Osteoblast (primary cell): ENCODE measurements around the gene EIF2B2. TPM values are rescaled to one million over a fixed set of nuclear protein-coding genes. Genes with fewer than 3 reads are reported as not detected.
A peak's percentile ranks its signal among the peaks of the same experiment; 100 is the strongest.

ENCODE experiments used
- DNase-seq: peaks from one replicate; pipeline ENCODE4 v3.0.0; 2011; ENCODE audit warnings: low spot score, mixed read lengths; ENCODE audit not compliant: insufficient read length; ENCODE audit errors: missing footprints
- H2AFZ ChIP-seq: 2 replicates; pipeline ENCODE4 v1.6.0; 2011; ENCODE audit warnings: mild to moderate bottlenecking, low read length
- H3K27ac ChIP-seq: 2 replicates; pipeline ENCODE4 v1.5.1; 2011; ENCODE audit warnings: mild to moderate bottlenecking, low read depth, low read length, moderate library complexity
- H3K27me3 ChIP-seq: 2 replicates; pipeline ENCODE4 v1.6.0; 2012; ENCODE audit warnings: mild to moderate bottlenecking, control low read depth, inconsistent platforms, low read length, moderate library complexity; ENCODE audit not compliant: insufficient read depth
- H3K36me3 ChIP-seq: 2 replicates; pipeline ENCODE4 v1.5.1; 2011; ENCODE audit warnings: mild to moderate bottlenecking, low read length, control low read depth, moderate library complexity; ENCODE audit not compliant: insufficient read depth
- H3K4me1 ChIP-seq: 2 replicates; pipeline ENCODE4 v1.5.1; 2011; ENCODE audit warnings: mild to moderate bottlenecking, low read length, control low read depth, moderate library complexity; ENCODE audit not compliant: insufficient read depth
- H3K4me2 ChIP-seq: 2 replicates; pipeline ENCODE4 v1.6.0; 2011; ENCODE audit warnings: mild to moderate bottlenecking, low read length; ENCODE audit not compliant: insufficient read depth
- H3K4me3 ChIP-seq: fragments of 200-600 bp; sonication (generic); 3 replicates; pipeline ENCODE4 v1.5.1; 2012; ENCODE audit warnings: mild to moderate bottlenecking, low read length, inconsistent platforms; ENCODE audit not compliant: insufficient read depth
- H3K79me2 ChIP-seq: 2 replicates; pipeline ENCODE4 v1.6.0; 2012; ENCODE audit warnings: mild to moderate bottlenecking, low read length, control low read depth, inconsistent platforms; ENCODE audit not compliant: insufficient read depth
- H3K9me3 ChIP-seq: 2 replicates; pipeline ENCODE4 v1.5.1; 2011; ENCODE audit warnings: low read depth, low read length, control low read depth
- H4K20me1 ChIP-seq: 2 replicates; pipeline ENCODE4 v1.6.0; 2012; ENCODE audit warnings: mild to moderate bottlenecking, low read length, control low read depth; ENCODE audit not compliant: insufficient read depth
- CTCF ChIP-seq: IDR thresholded peaks from 2 replicates; pipeline ENCODE4 v1.5.1; 2011; ENCODE audit warnings: mild to moderate bottlenecking, low read depth, low read length, moderate library complexity; ENCODE audit errors: extremely low read depth
- total RNA-seq: library from RNA; depleted of rRNA; stranded (reverse); fragments of >200 nt; gene quantifications from 2 replicates; pipeline ENCODE4 v1.2.3, GENCODE V29; 2012

EIF2B2 gene
- total RNA-seq, 1 donor = 39.4 TPM

- DNase-seq = peak; percentile 74
- Histone ChIP-seq H3K36me3 (peaks cover 7% of the 10 kb centered on the region), H3K27me3 (no peaks in the 10 kb centered on the region), H3K27ac (no peak overlapping the region), H3K4me2 (peak overlapping the region; percentile 20), H3K9me3 (no peaks in the 10 kb centered on the region), H3K4me1 (peaks cover 38% of the 10 kb centered on the region), H4K20me1 (no peaks in the 10 kb centered on the region), H3K79me2 (peaks cover 25% of the 10 kb centered on the region), H3K4me3 (no peak overlapping the region), H2AFZ (no peak overlapping the region)
- no peak for TF ChIP-seq CTCF
Measured at GRCh38 chr14:75046899-75047298, 44.2 kb downstream of the EIF2B2 start.

DNA sequence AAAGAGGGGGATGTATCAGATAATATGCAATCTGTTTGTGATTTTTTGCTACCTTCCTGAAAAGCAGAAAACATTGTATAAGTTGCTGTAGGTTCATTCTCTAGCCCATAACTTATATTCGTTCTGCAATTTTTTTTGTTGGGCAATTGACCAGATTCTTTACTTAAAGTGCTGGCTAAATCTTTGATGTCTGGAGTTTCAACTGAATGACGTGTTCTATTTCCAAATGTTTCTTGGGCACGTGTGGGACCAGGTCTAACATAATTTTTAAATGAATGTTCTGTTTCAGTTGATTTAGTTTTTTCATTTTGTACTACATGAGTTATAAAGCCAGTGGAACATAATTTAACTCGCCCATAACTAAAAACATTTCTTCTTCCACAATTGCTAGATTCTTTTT lies 44.8 kb downstream of the EIF2B2 start:
- Histone ChIP-seq H3K36me3 (peaks cover under 1% of the 10 kb centered on the region), H3K4me2 (no peak overlapping the region), H3K79me2 (peaks cover 22% of the 10 kb centered on the region), H2AFZ (no peak overlapping the region), H3K27ac (no peak overlapping the region), H3K4me1 (peaks cover 38% of the 10 kb centered on the region), H4K20me1 (no peaks in the 10 kb centered on the region), H3K9me3 (no peaks in the 10 kb centered on the region), H3K4me3 (no peak overlapping the region), H3K27me3 (no peaks in the 10 kb centered on the region)
- no peak for TF ChIP-seq CTCF
- no peak for DNase-seq

GRCh38 chr14:75048101-75048500 lies 45.4 kb downstream of the EIF2B2 start:
- H4K20me1 ChIP-seq = no peaks in the 10 kb centered on the region
- H3K36me3 ChIP-seq = no peaks in the 10 kb centered on the region
- no peaks in the 10 kb centered on the region for H3K9me3 ChIP-seq
- peaks cover 22% of the 10 kb centered on the region for H3K79me2 ChIP-seq
- no peak overlapping the region for H2AFZ ChIP-seq
- no peak for TF ChIP-seq CTCF
- H3K27ac ChIP-seq = no peak overlapping the region
- H3K27me3 ChIP-seq = no peaks in the 10 kb centered on the region
- no peak overlapping the region for H3K4me3 ChIP-seq
- H3K4me2 ChIP-seq = no peak overlapping the region
- peaks cover 38% of the 10 kb centered on the region for H3K4me1 ChIP-seq
- DNase-seq = no peak

- Histone ChIP-seq H3K27ac (peak overlapping the region; percentile 71), H4K20me1 (no peaks in the 10 kb centered on the region), H3K79me2 (peaks cover 19% of the 10 kb centered on the region), H3K27me3 (no peaks in the 10 kb centered on the region), H3K4me2 (peak overlapping the region; percentile 81), H2AFZ (no peak overlapping the region), H3K36me3 (no peaks in the 10 kb centered on the region), H3K4me1 (peaks cover 36% of the 10 kb centered on the region), H3K4me3 (peak overlapping the region; percentile 23), H3K9me3 (no peaks in the 10 kb centered on the region)
- no peak for TF ChIP-seq CTCF
- no peak for DNase-seq
Measured at GRCh38 chr14:75049136-75049535, 46.4 kb downstream of the EIF2B2 start.
